DND-41 (cell line): Measurements from ENCODE around the gene ZBTB49.

Experiments used
- ATAC-seq: fragments of 200-7000 bp; cut with Tn5 transposase; 3 replicates; pipeline ENCODE4 v1.9.1; 2021; ENCODE audit warnings: low read depth; ENCODE audit not compliant: insufficient read depth
- DNase-seq: peaks from one replicate; pipeline ENCODE4 v3.0.0-alpha.2; 2020
- H2AFZ ChIP-seq: 2 replicates; pipeline ENCODE4 v1.6.0; 2012; ENCODE audit warnings: low read depth, low read length
- H3K27ac ChIP-seq: 2 replicates; pipeline ENCODE4 v1.5.1; 2012; ENCODE audit warnings: low read length, inconsistent platforms
- H3K27me3 ChIP-seq: fragments of 200-600 bp; sonication (generic); 2 replicates; pipeline ENCODE4 v1.6.0; 2012; ENCODE audit warnings: low read length, mild to moderate bottlenecking, inconsistent platforms; ENCODE audit not compliant: insufficient read depth, poor library complexity
- H3K36me3 ChIP-seq: 2 replicates; pipeline ENCODE4 v1.5.1; 2012; ENCODE audit warnings: low read length, inconsistent platforms; ENCODE audit not compliant: insufficient read depth
- H3K4me1 ChIP-seq: 2 replicates; pipeline ENCODE4 v1.5.1; 2012; ENCODE audit warnings: mild to moderate bottlenecking, low read length; ENCODE audit not compliant: insufficient read depth
- H3K4me2 ChIP-seq: 2 replicates; pipeline ENCODE4 v1.6.0; 2012; ENCODE audit warnings: mild to moderate bottlenecking, moderate library complexity, low read length, inconsistent platforms; ENCODE audit not compliant: insufficient read depth
- H3K4me3 ChIP-seq, 2 experiments: fragments of 200-600 bp in 1 of 2; shearing (Covaris generic) in 1 of 2; 2 replicates each; pipeline ENCODE4 v1.5.1; 2012 to 2016; ENCODE audit warnings: inconsistent platforms in 2 of 2, low read length in 2 of 2, mild to moderate bottlenecking in 2 of 2, low read depth in 1 of 2, moderate library complexity in 1 of 2
- H3K79me2 ChIP-seq: 2 replicates; pipeline ENCODE4 v1.6.0; 2012; ENCODE audit warnings: low read length, inconsistent platforms; ENCODE audit not compliant: insufficient read depth
- H3K9ac ChIP-seq: 2 replicates; pipeline ENCODE4 v1.6.0; 2012; ENCODE audit warnings: low read depth, mild to moderate bottlenecking, inconsistent platforms, low read length, moderate library complexity
- H3K9me3 ChIP-seq: 2 replicates; pipeline ENCODE4 v1.5.1; 2012; ENCODE audit warnings: low read length, moderate library complexity, mild to moderate bottlenecking, inconsistent platforms; ENCODE audit not compliant: insufficient read depth, severe bottlenecking
- H4K20me1 ChIP-seq: 2 replicates; pipeline ENCODE4 v1.6.0; 2012; ENCODE audit warnings: low read length; ENCODE audit not compliant: insufficient read depth
- EZH2 ChIP-seq: IDR thresholded peaks from 3 replicates; pipeline ENCODE4 v1.6.1; 2012; ENCODE audit warnings: borderline replicate concordance, low read depth, mild to moderate bottlenecking, moderate library complexity, low read length, inconsistent platforms; ENCODE audit not compliant: severe bottlenecking
- TF ChIP-seq, protein P1 (sequence below): IDR thresholded peaks from 2 replicates; pipeline ENCODE4 v1.5.1; 2012; ENCODE audit warnings: borderline replicate concordance, low read length, moderate library complexity, mild to moderate bottlenecking; ENCODE audit not compliant: poor library complexity, severe bottlenecking; ENCODE audit errors: extremely low read depth

ZBTB49 gene

DNA sequence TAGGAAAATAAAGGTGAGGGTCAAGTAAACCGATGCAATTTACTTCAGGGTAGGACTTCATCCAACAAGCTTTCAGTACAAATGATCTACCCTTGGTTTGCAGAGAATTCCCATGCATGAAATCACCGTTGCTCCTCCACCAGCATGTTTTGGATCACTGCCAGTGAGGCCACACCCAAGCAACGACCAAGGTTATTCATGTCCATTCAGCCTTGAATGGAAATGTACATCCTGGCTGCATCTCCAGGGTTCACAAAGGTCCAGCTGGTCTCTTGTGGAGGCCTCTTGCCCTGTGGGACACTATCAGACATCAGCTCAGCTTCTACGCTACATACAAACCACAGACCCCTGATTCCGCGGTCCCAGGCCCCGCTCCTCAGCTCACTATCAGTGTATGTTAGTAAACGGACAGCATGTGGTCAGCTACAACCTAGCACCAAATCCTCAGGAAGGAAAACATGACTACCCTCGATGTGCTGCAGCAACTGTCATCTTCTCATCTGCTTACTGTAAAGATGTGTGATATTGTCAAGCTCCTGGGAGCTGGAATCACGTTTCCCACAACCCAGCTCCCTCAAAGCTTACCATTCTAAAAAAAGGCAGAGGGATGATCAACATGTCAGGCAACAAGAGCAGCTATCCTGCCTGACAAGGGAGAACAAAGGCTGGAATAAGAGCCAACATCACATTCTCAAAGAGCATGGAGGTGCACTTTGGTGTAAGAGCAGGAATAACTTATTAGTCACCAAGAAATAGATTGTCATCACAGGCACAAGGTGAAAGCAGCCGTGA lies 5.0 kb upstream of the ZBTB49 start:
- H3K4me1 ChIP-seq: peaks cover 19% of the 10 kb centered on the region
- H3K4me2 ChIP-seq: no peak overlapping the region
- H3K9me3 ChIP-seq: no peaks in the 10 kb centered on the region
- peaks cover 39% of the 10 kb centered on the region for H3K79me2 ChIP-seq
- DNase-seq (no peak), ATAC-seq (no peak)
- TF ChIP-seq, protein P1, sequence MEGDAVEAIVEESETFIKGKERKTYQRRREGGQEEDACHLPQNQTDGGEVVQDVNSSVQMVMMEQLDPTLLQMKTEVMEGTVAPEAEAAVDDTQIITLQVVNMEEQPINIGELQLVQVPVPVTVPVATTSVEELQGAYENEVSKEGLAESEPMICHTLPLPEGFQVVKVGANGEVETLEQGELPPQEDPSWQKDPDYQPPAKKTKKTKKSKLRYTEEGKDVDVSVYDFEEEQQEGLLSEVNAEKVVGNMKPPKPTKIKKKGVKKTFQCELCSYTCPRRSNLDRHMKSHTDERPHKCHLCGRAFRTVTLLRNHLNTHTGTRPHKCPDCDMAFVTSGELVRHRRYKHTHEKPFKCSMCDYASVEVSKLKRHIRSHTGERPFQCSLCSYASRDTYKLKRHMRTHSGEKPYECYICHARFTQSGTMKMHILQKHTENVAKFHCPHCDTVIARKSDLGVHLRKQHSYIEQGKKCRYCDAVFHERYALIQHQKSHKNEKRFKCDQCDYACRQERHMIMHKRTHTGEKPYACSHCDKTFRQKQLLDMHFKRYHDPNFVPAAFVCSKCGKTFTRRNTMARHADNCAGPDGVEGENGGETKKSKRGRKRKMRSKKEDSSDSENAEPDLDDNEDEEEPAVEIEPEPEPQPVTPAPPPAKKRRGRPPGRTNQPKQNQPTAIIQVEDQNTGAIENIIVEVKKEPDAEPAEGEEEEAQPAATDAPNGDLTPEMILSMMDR: no peak
- TF ChIP-seq EZH2: no peak
- H3K27ac ChIP-seq: no peak overlapping the region
- H3K4me3 ChIP-seq: no peak overlapping the region
- no peaks in the 10 kb centered on the region for H3K27me3 ChIP-seq
- H4K20me1 ChIP-seq: no peaks in the 10 kb centered on the region; the same call in 1 of the 2 replicates
- H3K9ac ChIP-seq: no peak overlapping the region
- no peak overlapping the region for H2AFZ ChIP-seq
- H3K36me3 ChIP-seq: peaks cover 58% of the 10 kb centered on the region

DNA sequence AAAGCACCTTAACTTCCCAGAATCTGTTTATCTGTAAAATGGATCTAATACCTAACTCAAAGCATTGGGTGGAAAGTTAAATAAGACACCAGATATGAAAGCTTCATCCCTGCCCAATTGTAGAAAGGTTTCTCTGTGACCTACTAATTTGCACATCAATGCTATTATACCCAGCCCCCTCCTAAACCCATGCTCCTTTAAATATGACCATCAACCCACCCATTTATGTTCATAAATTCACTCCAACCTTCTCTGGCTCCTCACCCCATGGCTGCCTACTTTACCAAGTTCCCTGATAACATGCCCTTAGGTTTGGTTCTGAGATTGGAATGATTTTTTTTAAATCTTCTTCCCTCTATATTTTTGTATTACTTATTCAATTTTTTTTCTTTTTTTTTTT lies 2.0 kb upstream of the ZBTB49 start:
- no peak overlapping the region for H2AFZ ChIP-seq
- H3K27me3 ChIP-seq: no peaks in the 10 kb centered on the region
- DNase-seq (no peak), ATAC-seq (no peak)
- peaks cover 69% of the 10 kb centered on the region for H3K79me2 ChIP-seq
- H3K4me1 ChIP-seq: peaks cover 36% of the 10 kb centered on the region
- no peaks in the 10 kb centered on the region for H3K9me3 ChIP-seq
- H3K27ac ChIP-seq: no peak overlapping the region
- peaks cover 35% of the 10 kb centered on the region for H3K36me3 ChIP-seq
- H3K9ac ChIP-seq: no peak overlapping the region
- no peak overlapping the region; a peak in 1 of 4 replicates for H3K4me3 ChIP-seq
- peaks cover 10% of the 10 kb centered on the region; the same call in 1 of the 2 replicates for H4K20me1 ChIP-seq
- H3K4me2 ChIP-seq: peak overlapping the region; percentile 42; the same call in 1 of the 2 replicates
- TF ChIP-seq, protein P1: no peak
- no peak for TF ChIP-seq EZH2

DNA sequence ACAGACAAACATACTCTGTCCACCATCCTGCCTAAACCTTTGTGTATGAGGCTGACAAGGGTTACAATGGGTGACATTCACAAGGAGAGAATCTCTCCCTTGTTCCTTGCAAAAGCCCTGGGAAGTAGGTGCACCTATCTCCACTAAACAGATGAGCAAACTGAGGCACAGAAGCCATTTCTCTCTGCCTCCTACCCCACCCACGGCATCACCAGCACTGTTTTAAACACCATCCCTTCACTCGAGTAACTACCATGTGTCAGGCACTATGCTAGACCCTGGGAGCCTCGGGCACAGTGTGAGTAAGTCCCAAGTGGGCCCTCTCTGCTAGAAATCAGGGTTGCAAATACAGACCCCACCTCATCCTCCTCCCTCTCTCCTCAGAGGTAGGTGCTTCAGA lies 996 bp upstream of the ZBTB49 start:
- peaks cover 16% of the 10 kb centered on the region; the same call in 1 of the 2 replicates for H4K20me1 ChIP-seq
- peaks cover 78% of the 10 kb centered on the region for H3K79me2 ChIP-seq
- peaks cover 36% of the 10 kb centered on the region for H3K4me1 ChIP-seq
- H3K4me3 ChIP-seq: peak overlapping the region; percentile 73 to 86
- TF ChIP-seq EZH2: no peak
- TF ChIP-seq, protein P1: no peak
- peaks cover 26% of the 10 kb centered on the region for H3K36me3 ChIP-seq
- H2AFZ ChIP-seq: no peak overlapping the region
- ATAC-seq: no peak
- peak overlapping the region; percentile 75 for H3K27ac ChIP-seq
- H3K4me2 ChIP-seq: peak overlapping the region; percentile 86
- no peaks in the 10 kb centered on the region for H3K9me3 ChIP-seq
- H3K27me3 ChIP-seq: no peaks in the 10 kb centered on the region
- no peak for DNase-seq
- peak overlapping the region; percentile 70 for H3K9ac ChIP-seq
